Endothelial cell (in vitro differentiated cells): ENCODE measurements around the gene UXT. TPM values are rescaled to one million over a fixed set of nuclear protein-coding genes. Genes with fewer than 3 reads are reported as not detected.
A peak's percentile ranks its signal among the peaks of the same experiment; 100 is the strongest.

Experiments used
- DNase-seq: peaks from one replicate; pipeline ENCODE4 v3.0.0; 2021; ENCODE audit warnings: low spot score
- H3K27ac Mint-ChIP-seq: one replicate; pipeline ENCODE4 v1.8.0; 2021; ENCODE audit warnings: mixed read lengths, inconsistent platforms; ENCODE audit not compliant: unreplicated experiment
- H3K27me3 Mint-ChIP-seq: one replicate; pipeline ENCODE4 v1.8.0; 2021; ENCODE audit warnings: mild to moderate bottlenecking, moderate library complexity, mixed read lengths, inconsistent platforms; ENCODE audit not compliant: unreplicated experiment
- H3K36me3 Mint-ChIP-seq: one replicate; pipeline ENCODE4 v1.8.0; 2021; ENCODE audit warnings: mild to moderate bottlenecking, low read depth, mixed read lengths, inconsistent platforms; ENCODE audit not compliant: unreplicated experiment
- H3K4me1 Mint-ChIP-seq: one replicate; pipeline ENCODE4 v1.8.0; 2021; ENCODE audit warnings: mild to moderate bottlenecking, mixed read lengths, inconsistent platforms; ENCODE audit not compliant: unreplicated experiment
- H3K4me3 Mint-ChIP-seq: one replicate; pipeline ENCODE4 v1.8.0; 2021; ENCODE audit warnings: mild to moderate bottlenecking, mixed read lengths, inconsistent platforms; ENCODE audit not compliant: unreplicated experiment
- H3K9me3 Mint-ChIP-seq: one replicate; pipeline ENCODE4 v1.8.0; 2021; ENCODE audit warnings: mixed read lengths, inconsistent platforms; ENCODE audit not compliant: unreplicated experiment
- total RNA-seq: library from RNA; stranded (reverse); fragmentation: NEBNext Ultra II Directional; extraction: Animal tissue kit (Norgen Biotek cat#: 25700); gene quantifications from one replicate; pipeline ENCODE4 v1.2.1, GENCODE V29; 2021; ENCODE audit not compliant: unreplicated experiment
- TF ChIP-seq, protein P1 (sequence below): fragments of 200-600 bp; sonication (generic); IDR thresholded peaks from one replicate; pipeline ENCODE4 v1.5.0; 2021; ENCODE audit warnings: antibody characterized with exemption; ENCODE audit not compliant: unreplicated experiment

Gene UXT
- total RNA-seq, 1 donor from 2014 or later = 76.5 TPM

DNA sequence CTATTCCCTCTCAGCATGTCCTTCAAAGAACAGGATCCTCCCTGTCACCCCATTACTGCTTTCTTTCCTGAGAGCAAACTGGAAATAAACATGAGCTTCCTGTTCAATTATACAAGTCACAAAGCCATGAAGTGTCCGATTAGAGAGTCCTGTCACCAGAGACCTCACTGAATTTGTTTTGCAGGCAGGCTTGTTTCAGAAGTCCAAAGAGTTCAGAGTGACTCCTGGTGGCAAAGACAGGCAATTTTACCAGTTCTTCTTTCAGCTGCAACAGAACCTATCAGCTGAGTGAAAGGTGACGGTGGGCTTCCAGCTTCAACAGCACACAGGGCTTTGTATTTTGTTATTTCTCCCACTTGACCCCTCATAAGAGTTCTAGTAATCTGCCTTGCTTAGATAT is 15.1 kb downstream of the UXT start:
- DNase-seq = no peak
- Mint-ChIP-seq H3K9me3 (no peaks in the 10 kb centered on the region), H3K36me3 (peaks cover 24% of the 10 kb centered on the region), H3K4me3 (no peak overlapping the region), H3K27me3 (peaks cover 4% of the 10 kb centered on the region), H3K27ac (no peak overlapping the region), H3K4me1 (peaks cover 7% of the 10 kb centered on the region)
- TF ChIP-seq, protein P1, sequence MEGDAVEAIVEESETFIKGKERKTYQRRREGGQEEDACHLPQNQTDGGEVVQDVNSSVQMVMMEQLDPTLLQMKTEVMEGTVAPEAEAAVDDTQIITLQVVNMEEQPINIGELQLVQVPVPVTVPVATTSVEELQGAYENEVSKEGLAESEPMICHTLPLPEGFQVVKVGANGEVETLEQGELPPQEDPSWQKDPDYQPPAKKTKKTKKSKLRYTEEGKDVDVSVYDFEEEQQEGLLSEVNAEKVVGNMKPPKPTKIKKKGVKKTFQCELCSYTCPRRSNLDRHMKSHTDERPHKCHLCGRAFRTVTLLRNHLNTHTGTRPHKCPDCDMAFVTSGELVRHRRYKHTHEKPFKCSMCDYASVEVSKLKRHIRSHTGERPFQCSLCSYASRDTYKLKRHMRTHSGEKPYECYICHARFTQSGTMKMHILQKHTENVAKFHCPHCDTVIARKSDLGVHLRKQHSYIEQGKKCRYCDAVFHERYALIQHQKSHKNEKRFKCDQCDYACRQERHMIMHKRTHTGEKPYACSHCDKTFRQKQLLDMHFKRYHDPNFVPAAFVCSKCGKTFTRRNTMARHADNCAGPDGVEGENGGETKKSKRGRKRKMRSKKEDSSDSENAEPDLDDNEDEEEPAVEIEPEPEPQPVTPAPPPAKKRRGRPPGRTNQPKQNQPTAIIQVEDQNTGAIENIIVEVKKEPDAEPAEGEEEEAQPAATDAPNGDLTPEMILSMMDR = peak; percentile 17

DNA sequence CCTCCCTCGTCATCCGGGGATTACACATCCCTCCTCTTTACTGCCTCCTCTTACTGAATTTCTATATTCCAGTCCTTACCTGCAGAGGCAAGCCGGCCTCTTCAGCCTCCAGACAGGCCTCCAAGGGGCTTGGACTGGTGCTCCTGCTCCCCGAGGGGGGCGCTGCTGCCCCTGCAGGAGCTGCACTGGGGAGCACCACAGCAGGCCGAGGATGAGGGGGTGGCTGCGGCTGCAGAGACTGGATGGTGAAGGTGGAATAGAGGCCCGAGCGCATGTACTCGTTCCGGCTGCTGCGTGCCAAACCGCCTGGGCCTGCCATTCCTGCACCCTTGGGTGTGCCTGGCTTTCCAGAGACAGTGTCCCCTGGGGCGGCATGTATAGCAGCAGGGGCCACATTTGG is 20.2 kb downstream of the UXT start:
- H3K27ac Mint-ChIP-seq = no peak overlapping the region

DNA sequence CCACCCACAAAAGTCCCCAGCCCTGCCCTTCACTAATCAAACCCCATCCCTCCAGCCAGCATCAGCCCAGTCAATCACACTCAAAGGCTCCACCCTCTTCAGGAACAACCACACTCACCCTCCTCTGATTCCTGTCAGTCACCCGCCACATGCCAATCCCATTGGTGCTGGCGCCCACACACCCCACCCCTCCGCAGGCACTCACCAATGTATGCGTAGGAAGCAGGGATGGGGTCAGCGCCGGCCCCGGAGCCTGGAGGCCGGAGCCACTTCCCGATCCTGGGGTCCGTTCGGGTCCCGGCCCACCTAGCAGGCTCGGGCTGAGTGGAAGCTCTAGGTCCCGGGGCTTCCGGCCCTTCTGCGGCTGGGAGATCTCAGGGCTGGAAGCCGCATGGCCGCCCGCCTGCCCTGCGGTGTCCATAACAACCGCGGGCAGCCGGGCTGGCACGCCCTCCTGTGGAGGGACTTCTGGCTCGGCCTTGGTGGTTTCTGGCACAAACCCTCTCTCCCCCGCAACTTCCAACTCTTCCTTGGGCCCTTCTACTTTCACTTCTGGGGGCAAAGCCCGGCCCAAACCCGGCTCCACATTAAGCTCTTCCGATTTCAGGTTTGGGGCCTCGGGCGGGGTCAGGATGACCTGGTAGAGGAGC is 21.3 kb downstream of the UXT start:
- DNase-seq = no peak
- Mint-ChIP-seq H3K4me3 (no peak overlapping the region), H3K9me3 (no peaks in the 10 kb centered on the region), H3K27ac (no peak overlapping the region), H3K36me3 (peaks cover 29% of the 10 kb centered on the region), H3K27me3 (no peaks in the 10 kb centered on the region), H3K4me1 (no peaks in the 10 kb centered on the region)
- TF ChIP-seq, protein P1 = no peak

More for the DNA sequence above, 20.2 kb downstream of the UXT start:
- TF ChIP-seq, protein P1 = no peak
- no peak for DNase-seq
- Mint-ChIP-seq H3K4me3 (no peak overlapping the region), H3K27me3 (no peaks in the 10 kb centered on the region), H3K9me3 (no peaks in the 10 kb centered on the region), H3K36me3 (peaks cover 29% of the 10 kb centered on the region), H3K4me1 (no peaks in the 10 kb centered on the region)

DNA sequence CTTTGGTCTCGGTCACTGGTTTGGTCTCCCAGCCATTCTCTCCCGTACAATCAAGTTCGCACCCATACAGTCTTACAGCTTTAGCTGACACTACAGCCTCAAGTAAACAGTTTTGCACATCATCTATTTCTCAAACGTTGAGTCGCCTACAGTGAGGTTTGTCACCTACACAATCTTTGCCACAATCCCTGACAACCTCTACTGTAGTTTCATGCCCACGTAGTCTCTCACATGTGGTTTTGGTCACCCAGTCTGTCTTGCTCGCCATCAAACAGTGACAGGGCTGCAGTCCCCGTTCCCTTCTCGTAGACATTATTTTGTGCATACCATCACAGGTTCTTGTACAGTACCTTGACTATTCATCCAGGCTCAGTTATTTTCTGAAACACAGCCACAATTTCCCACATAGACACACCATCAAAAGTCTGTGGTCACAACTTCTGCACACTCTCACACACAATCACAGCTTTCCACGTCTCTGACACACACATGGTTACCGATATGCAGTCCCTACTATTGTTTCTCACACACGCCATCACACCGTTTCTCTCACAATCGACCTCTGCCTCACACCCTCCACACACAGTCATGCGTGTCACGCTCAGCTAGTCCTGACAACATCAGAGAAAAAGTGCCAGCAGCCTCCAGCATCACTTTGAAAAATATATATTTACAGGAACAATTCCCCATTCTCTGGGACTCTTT is 24.0 kb downstream of the UXT start:
- H3K9me3 Mint-ChIP-seq = no peaks in the 10 kb centered on the region
- peaks cover 2% of the 10 kb centered on the region for H3K4me1 Mint-ChIP-seq
- no peak overlapping the region for H3K4me3 Mint-ChIP-seq
- TF ChIP-seq, protein P1 = no peak
- no peak overlapping the region for H3K27ac Mint-ChIP-seq
- H3K27me3 Mint-ChIP-seq = no peaks in the 10 kb centered on the region
- peaks cover 15% of the 10 kb centered on the region for H3K36me3 Mint-ChIP-seq
- no peak for DNase-seq
